Thyroid gland (tissue), 4 donors: ENCODE results near the gene STAT2.

Source experiments
- CTCF ChIP-seq, 6 experiments: fragments of 200-600 bp in 3 of 6; fragments of 450-650 bp in 3 of 6; sonication (generic) in 3 of 6; IDR thresholded peaks; one replicate each; pipeline ENCODE4 v1.5.1; 2016 to 2019; ENCODE audit warnings: antibody characterized with exemption in 6 of 6, mild to moderate bottlenecking in 2 of 6, inconsistent platforms in 1 of 6, moderate library complexity in 1 of 6
- POLR2A ChIP-seq, 2 donors: fragments of 450-650 bp; IDR thresholded peaks; one replicate each; pipeline ENCODE4 v1.6.1; 2017; ENCODE audit warnings: antibody characterized with exemption in 2 of 2, mild to moderate bottlenecking in 2 of 2, moderate library complexity in 1 of 2

- TF ChIP-seq CTCF (IDR thresholded peaks at IDR 0.05) (no peak), POLR2A (IDR thresholded peaks at IDR 0.05) (peak in 1 of 2 donors; percentile 81)
Observed at GRCh38 chr12:56359851-56360767, at the start of gene STAT2.
